ENCODE measurements around the gene EZH2.

The EZH2 gene

DNA sequence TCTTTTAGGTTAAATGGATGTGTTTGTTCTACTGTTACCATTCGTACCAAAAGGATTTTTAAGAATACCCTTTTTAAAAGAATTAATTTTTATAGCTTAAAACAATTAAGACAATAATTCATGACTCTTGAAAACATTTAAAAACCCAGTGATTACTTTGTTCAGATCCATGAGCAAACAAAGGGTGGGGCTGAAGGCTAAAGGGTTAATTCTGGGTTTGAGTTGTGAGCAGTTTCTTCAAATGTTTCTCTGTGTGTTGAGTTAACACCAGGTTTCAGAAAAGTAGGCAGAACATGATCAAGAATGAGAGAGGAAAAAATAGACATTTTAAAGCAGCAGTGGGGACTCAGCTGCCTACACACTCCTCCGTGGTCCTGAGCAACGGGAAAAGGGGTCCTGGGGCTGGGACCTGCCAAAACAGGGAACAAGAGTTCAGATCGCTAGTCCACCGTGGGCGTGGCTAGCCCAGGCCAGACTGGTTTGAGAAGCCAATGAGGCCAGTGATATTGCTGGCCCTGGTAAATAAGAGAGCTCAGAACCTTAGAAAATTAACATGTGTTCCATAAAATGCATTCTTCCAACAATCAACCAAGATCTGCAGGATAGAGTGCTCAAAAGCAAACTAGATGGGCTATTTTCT is 14.9 kb upstream of the EZH2 start:
- DNase-seq = no peak

DNA sequence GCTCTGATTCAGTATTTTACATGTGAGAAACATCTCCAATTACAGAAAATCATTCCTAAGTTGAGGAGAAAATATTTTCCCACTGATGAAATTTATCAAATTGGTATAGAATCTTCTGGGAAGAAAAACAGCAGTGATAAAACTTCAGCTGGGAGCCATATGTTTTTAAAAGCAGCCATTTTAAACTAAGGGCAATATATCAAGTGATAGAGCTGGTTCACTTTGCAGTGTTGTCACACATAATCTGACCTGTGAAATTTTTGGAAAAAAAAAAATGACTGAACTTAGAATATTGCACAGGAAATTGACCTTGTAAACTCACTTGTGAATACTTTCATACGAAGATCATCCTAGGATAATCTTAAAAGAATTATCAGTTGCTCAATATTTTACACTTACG is 10.5 kb upstream of the EZH2 start:
- DNase-seq = no peak

DNA sequence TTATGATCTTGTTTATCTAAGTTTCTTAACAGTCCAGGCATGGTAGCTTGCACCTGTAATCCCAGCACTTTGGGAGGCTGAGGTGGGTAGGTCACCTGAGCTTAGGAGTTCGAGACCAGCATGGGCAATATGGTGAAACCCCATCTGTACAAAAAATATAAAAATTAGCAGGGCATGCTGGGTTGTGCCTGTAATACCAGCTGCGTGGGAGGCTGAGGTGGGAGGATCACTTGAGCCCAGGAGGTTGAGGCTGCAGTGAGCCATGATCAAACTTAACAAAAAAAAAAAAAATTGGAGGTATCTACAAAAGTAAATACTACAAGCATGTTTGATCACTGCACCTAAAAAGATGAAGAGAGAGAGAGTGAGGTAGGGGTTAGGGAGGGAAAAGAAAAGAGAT is 9.0 kb upstream of the EZH2 start:
- no peak for DNase-seq

DNA sequence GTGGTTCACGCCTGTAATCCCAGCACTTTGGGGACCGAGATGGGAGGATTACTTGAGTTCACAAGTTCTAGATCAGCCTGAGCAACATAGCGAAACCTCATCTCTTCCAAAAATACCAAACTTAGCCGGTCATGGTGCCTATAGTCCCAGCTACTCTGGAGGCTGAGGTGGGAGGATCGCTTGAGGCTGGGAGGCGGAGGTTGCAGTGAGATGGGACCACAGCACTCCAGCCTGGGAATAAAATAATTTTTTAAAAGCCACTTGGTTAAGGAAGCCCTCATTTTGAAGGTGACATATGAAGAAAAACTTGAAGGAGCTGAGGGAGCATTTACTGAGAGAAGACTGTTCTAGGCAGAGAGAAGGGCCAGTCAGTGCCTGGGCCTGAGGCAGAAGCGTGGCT is 4.2 kb upstream of the EZH2 start:
- no peak for DNase-seq

DNA sequence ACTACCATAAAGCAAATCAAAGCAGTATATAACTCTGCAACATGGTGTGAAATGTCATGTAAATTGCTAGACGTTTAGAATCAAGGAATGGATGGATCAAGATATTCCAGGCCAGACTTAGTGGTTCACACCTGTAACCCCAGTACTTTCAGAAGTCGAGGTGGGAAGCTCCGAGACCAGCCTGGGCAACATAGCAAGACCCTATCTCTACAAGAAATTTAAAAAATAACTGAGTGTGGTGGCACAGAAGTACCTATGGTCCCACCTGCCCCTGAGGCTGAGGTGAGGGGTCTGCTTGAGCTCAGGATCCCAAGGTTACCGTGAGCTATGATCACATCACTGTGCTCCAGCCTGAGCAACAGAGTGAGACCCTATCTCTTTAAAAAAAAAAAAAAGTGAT is 2.8 kb upstream of the EZH2 start:
- DNase-seq = no peak

DNA sequence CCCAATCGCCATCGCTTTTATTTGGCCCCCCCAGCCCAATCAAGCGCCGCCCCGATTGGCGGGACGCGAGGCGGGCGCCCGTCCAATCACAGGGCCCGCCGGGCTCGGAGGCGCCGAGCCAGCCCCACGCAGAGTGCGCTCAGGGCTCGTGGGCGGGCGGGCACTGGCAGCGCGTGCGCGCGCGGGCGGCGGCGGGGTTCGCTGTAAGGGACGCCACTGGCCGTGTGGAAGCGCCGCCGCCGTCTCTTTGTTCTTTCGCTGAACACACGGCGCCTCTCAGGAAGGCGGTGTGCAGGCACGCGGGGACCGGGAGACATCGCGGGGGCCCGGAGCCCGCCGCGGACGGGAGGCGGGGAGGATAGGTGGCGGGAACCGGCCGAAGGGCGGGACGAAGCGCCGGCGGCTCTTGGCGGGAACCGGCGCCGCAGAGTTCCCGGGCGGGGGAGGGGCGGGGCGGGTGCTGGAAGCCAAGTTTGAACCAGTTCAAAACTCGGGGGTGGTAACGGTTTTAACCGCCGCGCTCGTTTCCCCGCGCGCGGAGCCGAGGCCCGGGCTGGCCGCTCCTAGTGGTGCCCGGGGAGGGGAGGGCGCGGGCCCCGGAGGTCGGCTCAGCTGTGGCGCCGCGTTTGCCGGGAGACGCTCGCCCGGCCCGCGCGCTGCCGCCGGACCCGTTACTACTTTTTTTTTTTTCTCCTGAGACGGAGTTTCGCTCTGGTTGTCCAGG is 370 bp upstream of the EZH2 start:
- peak; percentile 96 to 97 for DNase-seq

DNA sequence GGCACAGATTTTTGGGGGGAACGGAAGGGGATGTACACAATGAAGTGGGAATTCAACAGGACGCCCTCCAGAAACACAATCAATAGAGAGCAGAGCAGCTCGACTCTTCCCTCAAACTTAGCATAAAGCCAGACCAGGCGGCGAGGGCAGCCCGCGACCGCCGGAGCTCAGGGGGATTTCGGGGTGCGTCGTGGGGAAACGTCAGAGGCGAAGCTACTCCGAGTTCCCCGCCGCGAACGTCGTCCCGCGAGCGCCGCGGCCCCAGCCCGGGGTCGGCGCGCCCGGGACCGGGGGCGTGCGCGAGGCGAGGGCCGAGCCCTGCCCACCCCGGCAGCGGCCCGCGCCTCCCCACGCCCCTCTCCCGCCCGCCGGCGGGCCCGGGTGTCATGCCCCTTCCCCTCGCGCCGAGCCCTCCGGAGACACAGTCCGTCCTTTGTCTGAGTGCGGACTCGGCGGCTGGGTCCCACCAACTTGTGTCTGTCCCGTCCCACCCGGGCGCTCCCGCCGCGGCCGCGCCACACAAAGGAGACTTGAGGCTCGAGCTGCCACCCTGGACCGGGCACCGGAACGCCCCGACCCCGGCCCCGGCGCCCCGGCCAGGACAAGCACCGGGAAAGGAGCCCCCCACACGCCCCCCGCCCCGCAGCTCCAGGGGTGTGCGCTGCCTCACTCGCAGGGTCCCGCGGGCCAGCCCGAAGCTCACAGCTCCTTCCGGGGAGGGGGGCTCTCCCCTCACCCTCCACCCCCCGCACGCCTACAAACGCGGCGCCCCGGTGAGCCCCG is 634 bp downstream of the EZH2 start:
- DNase-seq = peak; percentile 60 to 67

DNA sequence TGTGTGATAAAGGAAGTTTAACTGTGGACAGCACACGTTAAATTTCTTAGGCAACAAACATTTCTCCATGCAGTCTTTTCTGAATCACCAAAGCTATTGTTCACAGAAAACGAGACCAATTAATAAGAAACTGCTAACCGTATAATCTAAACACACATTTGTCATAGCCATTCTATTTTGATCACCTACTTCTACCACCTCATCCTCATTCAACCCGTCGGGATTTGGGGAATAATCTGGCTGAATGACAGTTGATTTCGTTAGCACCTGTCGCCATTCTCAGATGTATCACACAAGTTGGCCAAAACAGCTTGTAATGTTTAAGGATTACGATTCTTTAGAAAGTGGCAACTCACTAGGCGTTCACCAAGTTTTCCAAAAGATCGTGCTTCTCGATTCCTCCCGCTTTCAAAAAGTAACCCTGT is 1.2 kb downstream of the EZH2 start:
- no peak for DNase-seq

DNA sequence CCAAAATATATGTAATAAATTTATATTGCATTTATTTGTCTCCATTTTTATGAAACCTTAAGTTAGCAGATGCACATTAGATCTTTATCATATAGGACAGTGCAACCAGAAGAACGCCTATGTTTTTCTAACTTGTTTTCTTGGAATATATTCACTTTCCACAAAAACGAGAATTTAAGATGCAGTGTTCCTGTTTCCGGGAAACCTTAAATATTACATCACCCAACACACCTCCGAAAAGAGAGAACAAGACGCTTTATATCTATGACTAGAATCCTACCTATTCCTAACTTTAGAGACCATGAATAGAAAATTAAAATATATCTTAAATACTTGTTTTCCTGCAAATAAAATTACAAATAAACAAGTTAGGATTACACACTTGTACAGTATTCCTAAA is 1.9 kb downstream of the EZH2 start:
- DNase-seq = no peak

DNA sequence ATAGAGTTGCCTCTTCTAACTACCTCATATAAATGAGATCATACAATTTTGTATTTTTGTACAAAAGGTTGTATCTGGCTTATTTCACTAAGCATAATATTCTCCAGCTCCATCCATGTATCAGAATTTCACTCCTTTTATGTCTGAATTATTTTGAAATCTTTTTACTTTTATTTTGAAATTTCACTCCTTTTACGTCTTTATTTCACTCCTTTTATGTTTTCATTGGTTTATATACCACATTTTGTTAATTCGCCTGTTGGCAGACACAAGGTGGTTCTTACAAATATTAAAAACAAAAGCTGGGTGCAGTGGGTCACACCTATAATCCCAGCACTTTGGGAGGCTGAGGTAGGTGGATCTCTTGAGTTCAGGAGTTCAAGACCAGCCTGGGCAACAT is 5.8 kb downstream of the EZH2 start:
- DNase-seq = no peak

DNA sequence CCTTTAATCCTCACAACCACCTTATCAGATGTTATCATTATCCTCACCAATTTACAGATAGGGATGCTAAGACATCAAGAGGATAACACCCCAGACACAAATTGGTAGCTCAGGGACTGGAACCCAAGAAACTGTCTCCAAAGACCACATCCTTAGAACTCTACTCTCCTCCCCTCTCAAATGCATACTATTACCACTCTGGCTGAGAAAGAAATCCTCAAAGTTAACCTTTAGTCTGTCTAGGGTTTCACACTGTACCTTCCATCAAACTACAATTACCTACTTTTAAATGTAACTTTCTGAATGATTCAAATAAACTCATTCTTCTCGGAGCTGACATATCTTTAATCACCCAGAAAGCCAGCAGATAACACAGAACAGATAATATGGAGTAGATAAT is 6.6 kb downstream of the EZH2 start:
- DNase-seq = no peak

DNA sequence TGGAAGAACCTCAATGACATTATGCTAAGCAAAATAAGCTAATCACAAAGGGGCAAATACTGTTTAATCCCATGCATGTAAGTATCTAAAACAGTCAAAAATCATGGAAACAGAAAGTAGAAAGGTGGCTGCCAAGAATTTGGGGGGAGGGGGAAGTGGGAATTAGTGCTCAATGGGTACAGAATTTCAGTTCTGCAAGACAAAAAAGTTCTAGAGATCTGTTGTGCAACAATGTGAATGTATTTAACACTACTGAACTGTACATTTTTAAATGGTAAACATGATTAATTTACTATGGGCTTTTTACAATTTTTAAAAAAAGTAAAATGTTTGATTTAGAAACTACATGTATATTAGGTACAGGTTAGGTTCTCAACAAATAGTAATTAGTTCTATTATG is 11.9 kb downstream of the EZH2 start:
- no peak for DNase-seq

DNA sequence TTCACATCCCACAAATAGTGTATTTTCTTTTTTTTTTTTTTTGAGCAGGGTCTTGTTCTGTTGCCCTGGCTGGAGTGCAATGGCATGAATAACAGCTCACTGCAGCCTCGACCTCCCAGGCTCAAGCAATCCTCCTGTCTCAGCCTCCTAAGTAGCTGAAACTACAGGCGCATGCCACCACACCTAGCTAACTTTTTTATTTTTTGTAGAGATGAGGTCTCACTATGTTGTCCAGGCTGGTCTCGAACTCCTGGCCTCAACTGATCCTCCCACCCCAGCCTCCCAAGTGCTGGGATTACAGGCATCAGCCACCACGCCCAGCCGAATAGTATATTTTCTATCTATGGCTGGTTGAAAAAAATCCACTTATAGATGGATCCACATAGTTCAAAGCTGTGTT is 12.5 kb downstream of the EZH2 start:
- no peak for DNase-seq

DNA sequence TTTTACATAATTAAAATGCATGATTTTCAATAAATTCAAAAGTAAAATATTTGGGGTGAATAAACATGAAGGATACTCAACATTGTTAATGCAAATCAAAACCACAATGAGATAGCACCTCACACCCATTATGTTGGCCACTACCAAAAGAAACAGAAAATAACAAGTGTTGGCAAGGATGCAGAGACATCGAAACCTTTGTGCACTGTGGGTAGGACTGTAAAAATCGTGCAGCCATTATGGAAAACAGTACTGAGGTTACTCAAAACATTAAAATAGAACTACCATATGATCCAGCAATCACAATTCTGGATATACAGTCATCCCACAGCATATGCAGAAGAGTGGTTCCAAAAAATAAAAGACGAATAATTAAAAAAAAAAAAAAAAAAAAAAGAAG is 13.1 kb downstream of the EZH2 start:
- no peak for DNase-seq

DNA sequence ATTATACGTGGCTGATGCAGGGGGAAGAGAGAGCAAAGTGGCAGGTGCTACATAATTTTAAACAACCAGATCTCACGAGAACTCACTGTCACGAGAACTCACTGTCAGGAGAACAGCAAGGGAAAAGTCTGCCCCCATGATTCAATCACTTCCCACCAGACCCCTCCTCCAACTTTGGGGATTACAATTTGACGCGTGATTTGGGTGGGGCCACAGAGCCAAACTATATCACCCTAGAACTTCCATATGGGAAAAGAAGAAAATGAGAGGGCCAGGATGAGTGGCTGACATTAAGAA is 15.8 kb downstream of the EZH2 start:
- DNase-seq = no peak

DNA sequence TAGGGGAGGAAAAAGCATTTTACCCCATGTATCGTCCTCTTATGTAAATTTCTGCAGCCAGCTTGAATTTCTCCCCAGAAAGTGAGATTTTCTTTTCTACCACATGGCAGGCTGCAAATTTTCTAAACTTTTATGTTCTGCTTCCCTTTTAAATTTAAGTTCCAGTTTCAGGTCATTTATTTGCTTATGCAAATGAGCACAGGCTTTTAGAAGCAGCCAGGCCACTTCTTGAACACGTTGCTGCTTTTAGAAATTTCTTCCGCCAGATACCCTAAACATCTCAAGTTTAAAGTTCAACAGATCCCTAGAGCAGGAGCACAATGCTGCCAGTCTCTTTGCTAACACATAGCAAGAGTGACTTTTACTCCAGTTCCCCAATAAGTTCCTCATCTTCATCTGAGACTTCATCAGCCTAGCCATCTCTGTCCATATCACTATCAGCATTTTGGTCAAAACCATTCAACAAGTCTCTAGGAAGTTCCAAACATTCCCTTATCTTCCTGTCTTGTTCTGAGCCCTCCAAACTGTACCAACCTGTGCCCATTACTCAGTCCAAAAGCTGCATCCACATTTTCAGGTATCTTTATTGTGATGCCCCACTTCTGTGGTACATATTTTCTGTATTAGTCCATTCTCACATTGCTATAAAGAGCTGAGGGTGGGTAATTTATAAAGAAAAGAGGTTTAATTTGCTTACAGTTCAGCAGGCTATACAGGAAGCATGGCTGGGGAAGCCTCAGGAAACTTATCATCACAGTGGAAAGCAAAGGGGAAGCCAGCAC is 16.3 kb downstream of the EZH2 start:
- no peak for DNase-seq

DNA sequence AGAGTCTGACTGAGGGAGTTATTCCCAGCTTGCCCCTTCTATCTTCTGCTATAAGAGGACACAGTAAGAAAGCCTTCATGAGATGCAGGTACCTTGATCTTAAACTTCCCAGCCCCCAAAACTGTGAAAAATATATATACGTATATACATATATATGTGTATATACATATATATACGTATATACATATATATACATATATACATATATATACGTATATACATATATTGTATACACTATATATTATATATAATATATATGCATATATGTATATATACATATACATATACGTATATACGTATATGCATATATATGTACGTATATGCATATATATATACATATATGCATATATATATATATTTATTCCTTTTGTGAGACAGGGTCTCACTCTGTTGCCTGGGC is 17.7 kb downstream of the EZH2 start:
- DNase-seq = no peak

DNA sequence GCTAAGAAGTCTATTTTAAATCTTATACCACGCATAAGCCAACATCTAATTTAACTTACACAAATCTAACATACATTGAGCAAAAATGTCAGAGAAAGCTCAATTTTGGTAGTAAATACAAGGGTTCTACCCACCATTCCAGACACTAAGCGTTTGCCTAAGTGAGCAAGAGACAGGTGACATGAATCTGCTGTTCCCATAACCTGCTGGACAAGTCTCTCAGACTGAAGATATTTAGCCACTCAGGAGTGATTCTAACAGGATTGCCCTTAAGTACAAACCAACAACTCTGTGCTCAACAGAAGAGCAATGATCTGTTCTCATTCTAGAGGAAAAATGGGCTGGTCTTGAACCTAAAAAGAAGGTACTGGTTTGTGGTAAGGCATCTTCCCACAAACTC is 18.8 kb downstream of the EZH2 start:
- DNase-seq = no peak

DNA sequence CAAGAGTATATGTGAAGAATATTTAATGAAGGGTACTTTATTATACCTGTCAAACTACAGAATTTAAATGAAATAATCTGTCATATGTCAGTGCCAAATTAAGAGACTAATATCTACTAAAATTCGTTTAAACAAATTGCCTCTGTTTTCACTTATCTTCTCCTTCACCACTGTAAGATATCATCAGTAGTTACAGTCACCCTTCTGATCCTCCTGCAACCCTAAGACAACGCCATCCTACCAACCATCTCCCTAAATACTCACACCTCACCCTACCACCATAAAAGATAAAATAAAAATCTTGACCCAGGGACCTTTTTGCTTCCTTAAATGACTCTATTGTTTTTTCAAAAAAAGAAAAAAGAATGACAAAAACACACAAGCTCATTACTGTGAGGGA is 20.8 kb downstream of the EZH2 start:
- DNase-seq = no peak

DNA sequence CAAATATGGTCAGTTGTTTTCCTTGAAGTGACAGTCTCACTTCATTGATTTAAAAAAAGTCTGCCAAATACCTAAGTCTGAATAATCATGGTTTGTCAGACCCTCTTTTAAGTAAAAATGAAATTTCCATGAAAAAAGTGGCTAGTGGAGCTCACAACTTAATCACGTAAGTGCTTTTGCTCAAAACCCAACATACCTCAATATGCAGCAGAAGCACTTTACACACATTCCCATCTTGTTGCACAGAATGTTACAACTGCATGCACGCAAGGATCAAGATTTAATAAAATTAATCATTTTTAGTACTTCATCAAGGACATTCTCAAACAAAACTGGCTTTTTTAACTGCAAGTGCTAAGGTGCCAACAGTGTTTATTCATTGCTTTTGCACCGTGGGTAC is 21.6 kb downstream of the EZH2 start:
- DNase-seq = no peak

DNA sequence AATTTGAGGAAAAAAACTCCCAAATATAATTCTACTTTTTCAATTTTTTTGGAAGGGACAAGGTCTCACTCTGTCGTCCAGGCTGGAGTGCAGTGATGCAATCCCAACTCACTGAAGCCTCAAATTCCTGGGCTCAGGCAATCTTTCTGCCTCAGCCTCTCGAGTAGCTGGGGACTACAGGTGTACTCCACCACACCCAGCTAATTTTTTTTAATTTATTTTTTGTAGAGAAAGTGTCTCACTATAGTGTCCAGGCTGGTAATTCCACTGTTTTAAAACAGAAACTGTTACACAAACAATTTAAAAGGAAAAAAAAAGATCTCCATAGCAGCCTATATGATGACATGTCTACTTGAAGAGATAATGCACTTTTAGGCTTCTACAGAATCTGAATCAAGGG is 25.6 kb downstream of the EZH2 start:
- DNase-seq = no peak

DNA sequence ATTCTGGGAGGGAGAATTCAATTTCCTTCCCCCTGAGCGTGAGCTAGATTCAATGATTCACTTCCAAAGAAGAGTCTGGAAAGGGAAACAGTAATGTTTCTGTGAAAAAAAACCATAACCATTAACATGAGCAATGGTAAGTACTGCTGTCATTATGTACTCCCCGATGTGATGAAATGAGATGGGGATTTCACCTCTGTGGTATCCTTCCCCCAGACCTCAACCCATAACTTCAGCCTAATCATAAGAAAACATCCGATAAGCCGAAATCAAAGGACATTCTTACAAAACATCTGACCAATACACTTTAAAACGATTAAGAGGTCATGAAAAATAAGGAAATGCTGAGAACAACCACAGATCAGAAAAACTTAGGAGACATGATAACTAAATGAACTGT is 27.2 kb downstream of the EZH2 start:
- no peak for DNase-seq

DNA sequence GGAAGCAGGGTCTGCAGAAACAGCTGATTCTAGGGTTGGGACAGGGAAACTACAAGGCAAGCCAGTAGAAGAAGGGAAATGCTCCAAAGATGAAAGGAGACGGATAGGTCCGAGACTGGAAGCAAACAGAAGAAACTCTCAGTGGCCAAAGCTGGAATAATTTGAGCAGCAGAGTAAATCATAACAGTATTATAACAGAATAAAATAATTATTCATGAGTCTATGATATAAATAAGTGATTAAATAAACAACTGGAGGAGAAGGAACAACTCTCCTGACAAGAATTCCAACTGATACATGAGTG is 27.6 kb downstream of the EZH2 start:
- no peak for DNase-seq

DNA sequence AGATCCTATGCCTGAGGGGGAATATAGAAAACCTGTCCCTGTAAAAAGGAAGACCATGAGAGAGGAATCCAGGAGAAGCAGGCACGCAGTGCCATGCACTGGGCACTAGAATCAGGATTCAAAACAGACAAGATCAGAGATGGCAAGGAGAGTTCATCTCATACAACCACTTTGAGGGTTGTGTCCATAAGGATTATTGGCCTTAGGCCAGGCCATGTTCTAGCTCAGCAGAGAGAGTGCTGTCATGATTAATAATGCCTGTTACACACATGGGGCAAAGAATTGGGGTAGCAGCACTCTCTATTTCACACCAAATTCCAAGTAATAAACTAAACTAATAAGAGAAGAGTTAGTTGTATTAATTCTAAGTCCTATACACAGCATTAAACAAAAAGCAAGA is 29.1 kb downstream of the EZH2 start:
- DNase-seq = no peak

Measured in activated T-cell treated with anti-CD3 and anti-CD28 coated beads, Interleukin-2, amount 50 U/mL, for 48 hours (primary cell).